ENCODE results near the gene SSTR3.

SSTR3 gene

GRCh38 chr22:37228106-37229011 is 16.1 kb upstream of the SSTR3 start:
- in situ Hi-C loops (cut with MboI; ENCODE audit: low sequenced_read_pairs): no loop called here
- H3K4me1 ChIP-seq: no peaks in the 10 kb centered on the region
- H3K4me3 ChIP-seq: no peak overlapping the region
- H3K36me3 ChIP-seq (replicated peaks): no peaks in the 10 kb centered on the region
- DNase-seq (ENCODE audit: low spot score in 2 of 2): no peak
- no peaks in the 10 kb centered on the region for H3K27me3 ChIP-seq (ENCODE audit: low read depth)
- no peaks in the 10 kb centered on the region for H3K9me3 ChIP-seq

- Histone ChIP-seq H3K9me3 (no peaks in the 10 kb centered on the region), H3K27me3 (ENCODE audit: low read depth) (no peaks in the 10 kb centered on the region), H3K4me1 (no peaks in the 10 kb centered on the region), H3K4me3 (no peak overlapping the region), H3K36me3 (replicated peaks) (no peaks in the 10 kb centered on the region)
- in situ Hi-C loops (cut with MboI; ENCODE audit: low sequenced_read_pairs): no loop called here
- no peak for DNase-seq (ENCODE audit: low spot score in 2 of 2)
Measured at GRCh38 chr22:37226514-37226913, 14.2 kb upstream of the SSTR3 start.

GRCh38 chr22:37226087-37226486 is 13.8 kb upstream of the SSTR3 start:
- Histone ChIP-seq H3K4me1 (no peaks in the 10 kb centered on the region), H3K4me3 (no peak overlapping the region), H3K9me3 (no peaks in the 10 kb centered on the region), H3K36me3 (replicated peaks) (no peaks in the 10 kb centered on the region), H3K27me3 (ENCODE audit: low read depth) (no peaks in the 10 kb centered on the region)
- no peak for DNase-seq (ENCODE audit: low spot score in 2 of 2)
- in situ Hi-C loops (cut with MboI; ENCODE audit: low sequenced_read_pairs): no loop called here

- no peak for DNase-seq (ENCODE audit: low spot score in 2 of 2)
Measured at GRCh38 chr22:37225481-37225880, 13.2 kb upstream of the SSTR3 start.

GRCh38 chr22:37224757-37225420 is 12.6 kb upstream of the SSTR3 start:
- H3K4me1 ChIP-seq: no peaks in the 10 kb centered on the region
- H3K36me3 ChIP-seq (replicated peaks): no peaks in the 10 kb centered on the region
- in situ Hi-C loops (cut with MboI; ENCODE audit: low sequenced_read_pairs): no loop called here
- no peaks in the 10 kb centered on the region for H3K27me3 ChIP-seq (ENCODE audit: low read depth)
- DNase-seq (ENCODE audit: low spot score in 2 of 2): no peak
- H3K9me3 ChIP-seq: no peaks in the 10 kb centered on the region
- no peak overlapping the region for H3K4me3 ChIP-seq

More at GRCh38 chr22:37225481-37225880, 13.2 kb upstream of the SSTR3 start:
- in situ Hi-C loops (cut with MboI; ENCODE audit: low sequenced_read_pairs): no loop called here
- H3K9me3 ChIP-seq: no peaks in the 10 kb centered on the region
- H3K4me3 ChIP-seq: no peak overlapping the region
- H3K4me1 ChIP-seq: no peaks in the 10 kb centered on the region
- H3K36me3 ChIP-seq (replicated peaks): no peaks in the 10 kb centered on the region
- H3K27me3 ChIP-seq (ENCODE audit: low read depth): no peaks in the 10 kb centered on the region

GRCh38 chr22:37223965-37224551 is 11.8 kb upstream of the SSTR3 start:
- H3K27me3 ChIP-seq (ENCODE audit: low read depth): no peaks in the 10 kb centered on the region
- no peaks in the 10 kb centered on the region for H3K4me1 ChIP-seq
- in situ Hi-C loops (cut with MboI; ENCODE audit: low sequenced_read_pairs): no loop called here
- H3K4me3 ChIP-seq: no peak overlapping the region
- H3K9me3 ChIP-seq: no peaks in the 10 kb centered on the region
- no peak for DNase-seq (ENCODE audit: low spot score in 2 of 2)
- no peaks in the 10 kb centered on the region for H3K36me3 ChIP-seq (replicated peaks)

- no peak overlapping the region for H3K4me3 ChIP-seq
- no peaks in the 10 kb centered on the region for H3K27me3 ChIP-seq (ENCODE audit: low read depth)
- H3K36me3 ChIP-seq (replicated peaks): no peaks in the 10 kb centered on the region
- no peaks in the 10 kb centered on the region for H3K4me1 ChIP-seq
- no peaks in the 10 kb centered on the region for H3K9me3 ChIP-seq
- in situ Hi-C loops (cut with MboI; ENCODE audit: low sequenced_read_pairs): no loop called here
- no peak for DNase-seq (ENCODE audit: low spot score in 2 of 2)
Measured at GRCh38 chr22:37222440-37222971, 10.2 kb upstream of the SSTR3 start.

- Histone ChIP-seq H3K4me1 (no peaks in the 10 kb centered on the region), H3K4me3 (no peak overlapping the region), H3K27me3 (ENCODE audit: low read depth) (no peaks in the 10 kb centered on the region), H3K36me3 (replicated peaks) (no peaks in the 10 kb centered on the region), H3K9me3 (no peaks in the 10 kb centered on the region)
- DNase-seq (ENCODE audit: low spot score in 2 of 2): no peak
- in situ Hi-C loops (cut with MboI; ENCODE audit: low sequenced_read_pairs): no loop called here
Measured at GRCh38 chr22:37221424-37222333, 9.4 kb upstream of the SSTR3 start.

- Histone ChIP-seq H3K9me3 (no peaks in the 10 kb centered on the region), H3K36me3 (replicated peaks) (no peaks in the 10 kb centered on the region), H3K27me3 (ENCODE audit: low read depth) (no peaks in the 10 kb centered on the region), H3K4me3 (no peak overlapping the region), H3K4me1 (no peaks in the 10 kb centered on the region)
- no peak for DNase-seq (ENCODE audit: low spot score in 2 of 2)
- in situ Hi-C loops (cut with MboI; ENCODE audit: low sequenced_read_pairs): no loop called here
Measured at GRCh38 chr22:37220543-37220981, 8.3 kb upstream of the SSTR3 start.

GRCh38 chr22:37219533-37219932 is 7.3 kb upstream of the SSTR3 start:
- no peak for DNase-seq (ENCODE audit: low spot score in 2 of 2)
- H3K4me1 ChIP-seq: no peaks in the 10 kb centered on the region
- H3K36me3 ChIP-seq (replicated peaks): no peaks in the 10 kb centered on the region
- no peak overlapping the region for H3K4me3 ChIP-seq
- in situ Hi-C loops (cut with MboI; ENCODE audit: low sequenced_read_pairs): no loop called here
- no peaks in the 10 kb centered on the region for H3K9me3 ChIP-seq
- H3K27me3 ChIP-seq (ENCODE audit: low read depth): no peaks in the 10 kb centered on the region

GRCh38 chr22:37218771-37219411 is 6.6 kb upstream of the SSTR3 start:
- H3K36me3 ChIP-seq (replicated peaks): no peaks in the 10 kb centered on the region
- no peaks in the 10 kb centered on the region for H3K27me3 ChIP-seq (ENCODE audit: low read depth)
- no peak for DNase-seq (ENCODE audit: low spot score in 2 of 2)
- H3K4me3 ChIP-seq: no peak overlapping the region
- in situ Hi-C loops (cut with MboI; ENCODE audit: low sequenced_read_pairs): no loop called here
- no peaks in the 10 kb centered on the region for H3K9me3 ChIP-seq
- no peaks in the 10 kb centered on the region for H3K4me1 ChIP-seq

- Histone ChIP-seq H3K27me3 (ENCODE audit: low read depth) (no peaks in the 10 kb centered on the region), H3K4me3 (no peak overlapping the region), H3K36me3 (replicated peaks) (no peaks in the 10 kb centered on the region), H3K9me3 (no peaks in the 10 kb centered on the region), H3K4me1 (no peaks in the 10 kb centered on the region)
- no peak for DNase-seq (ENCODE audit: low spot score in 2 of 2)
- in situ Hi-C loops (cut with MboI; ENCODE audit: low sequenced_read_pairs): no loop called here
Measured at GRCh38 chr22:37218399-37218770, 6.1 kb upstream of the SSTR3 start.

- no peaks in the 10 kb centered on the region for H3K9me3 ChIP-seq
- 0 out of 2 replicates have a peak, but pooled peaks cover 3% of the 10 kb centered on the region for H3K27me3 ChIP-seq (ENCODE audit: low read depth)
- no peaks in the 10 kb centered on the region for H3K36me3 ChIP-seq (replicated peaks)
- no peak for DNase-seq (ENCODE audit: low spot score in 2 of 2)
- no peak overlapping the region for H3K4me3 ChIP-seq
- in situ Hi-C loops (cut with MboI; ENCODE audit: low sequenced_read_pairs): no loop called here
- H3K4me1 ChIP-seq: no peaks in the 10 kb centered on the region
Measured at GRCh38 chr22:37215890-37216289, 3.6 kb upstream of the SSTR3 start.
